GM19397 (cell line): ENCODE measurements around the gene BCL7B.
"Not testable (repeated sequence)": the region's sequence is repeated elsewhere in the genome, so short reads cannot be mapped to it uniquely, and the experiment has no call there.

Experiments
- ATAC-seq: cut with Tn5 transposase; IDR thresholded peaks from one replicate; pipeline ENCODE4 v1.9.1; 2021; ENCODE audit warnings: mild to moderate bottlenecking, moderate library complexity; ENCODE audit not compliant: unreplicated experiment

Gene BCL7B

GRCh38 chr7:73573276-73573675 lies 15.8 kb upstream of the BCL7B start:
- ATAC-seq = no peak

- ATAC-seq = no peak
Observed at GRCh38 chr7:73572767-73573186, 15.3 kb upstream of the BCL7B start.

GRCh38 chr7:73570977-73571376 lies 13.5 kb upstream of the BCL7B start:
- no peak for ATAC-seq

- no peak for ATAC-seq
Observed at GRCh38 chr7:73570521-73570920, 13.0 kb upstream of the BCL7B start.

GRCh38 chr7:73569042-73569608 lies 11.6 kb upstream of the BCL7B start:
- ATAC-seq = no peak

GRCh38 chr7:73567846-73568685 lies 10.6 kb upstream of the BCL7B start:
- no peak for ATAC-seq

- no peak for ATAC-seq
Observed at GRCh38 chr7:73567140-73567539, 9.7 kb upstream of the BCL7B start.

GRCh38 chr7:73566431-73566830 lies 8.9 kb upstream of the BCL7B start:
- ATAC-seq = not testable (repeated sequence)

GRCh38 chr7:73565675-73566340 lies 8.3 kb upstream of the BCL7B start:
- ATAC-seq = no peak

- no peak for ATAC-seq
Observed at GRCh38 chr7:73560109-73560835, 2.8 kb upstream of the BCL7B start.

- peak; percentile 86 for ATAC-seq
Observed at GRCh38 chr7:73557108-73557396, 438 bp downstream of the BCL7B start.

- no peak for ATAC-seq
Observed at GRCh38 chr7:73556208-73557107, 1.0 kb downstream of the BCL7B start.

- no peak for ATAC-seq
Observed at GRCh38 chr7:73555411-73555982, 2.0 kb downstream of the BCL7B start.

- ATAC-seq = not testable (repeated sequence)
Observed at GRCh38 chr7:73550093-73550492, 7.4 kb downstream of the BCL7B start.

GRCh38 chr7:73549176-73549575 lies 8.3 kb downstream of the BCL7B start:
- no peak for ATAC-seq

- no peak for ATAC-seq
Observed at GRCh38 chr7:73547841-73548240, 9.6 kb downstream of the BCL7B start.

- no peak for ATAC-seq
Observed at GRCh38 chr7:73544678-73545077, 12.8 kb downstream of the BCL7B start.

- ATAC-seq = no peak
Observed at GRCh38 chr7:73541722-73542121, 15.8 kb downstream of the BCL7B start.

GRCh38 chr7:73539709-73540108 lies 17.8 kb downstream of the BCL7B start:
- ATAC-seq = no peak

GRCh38 chr7:73538510-73538909 lies 19.0 kb downstream of the BCL7B start:
- not testable (repeated sequence) for ATAC-seq
